ENCODE data around the gene MCC. TPM values are rescaled to one million over a fixed set of nuclear protein-coding genes. Genes with fewer than 3 reads are reported as not detected.
"Not testable (repeated sequence)": the region's sequence is repeated elsewhere in the genome, so short reads cannot be mapped to it uniquely, and the experiment has no call there.

Gene MCC
- total and polyA plus RNA-seq, 5 experiments from 2014 or later, result 1.2 to 4.6 (median 2.0) TPM

DNA sequence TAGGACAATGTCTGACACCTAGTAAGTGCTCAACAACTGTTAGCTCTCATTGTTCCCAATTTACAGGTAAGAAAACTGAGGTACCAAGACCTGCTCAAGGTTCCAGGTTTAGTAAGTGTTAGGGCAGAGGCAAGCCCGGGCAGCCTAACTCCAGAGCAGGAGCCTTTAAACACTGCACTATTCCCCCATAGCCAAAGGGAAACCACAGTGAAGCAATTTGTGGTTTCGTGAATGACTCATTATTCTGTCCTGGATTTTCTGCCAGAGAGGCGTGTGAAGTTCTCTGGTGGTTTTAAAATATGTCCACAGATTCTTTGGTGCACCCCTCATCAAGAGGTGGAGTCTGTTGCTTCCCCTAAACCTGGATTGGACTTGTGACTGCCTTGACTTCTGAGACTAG, 1.0 kb upstream of the MCC start:
- H3K36me3 Mint-ChIP-seq, result peaks cover 7 to 27% (median 22%) of the 10 kb centered on the region in 3 donors
- DNase-seq (no peak), ATAC-seq (peak; percentile 31 to 51)
- POLR2A ChIA-PET, result no interaction called here
- peaks cover 3 to 20% (median 16%) of the 10 kb centered on the region in 4 donors for H3K4me1 Mint-ChIP-seq
- no peak overlapping the region for H3K27ac Mint-ChIP-seq
- H3K4me3 Mint-ChIP-seq, result peak overlapping the region in 5 of 10 donors; percentile 25 to 75 (median 42)
- peaks cover 3 to 35% (median 19%) of the 10 kb centered on the region in 9 donors for H3K9me3 Mint-ChIP-seq
- H3K27me3 Mint-ChIP-seq, result peaks cover 34 to 82% (median 69%) of the 10 kb centered on the region in 5 donors

- peaks cover 36 to 88% (median 71%) of the 10 kb centered on the region in 5 donors for H3K27me3 Mint-ChIP-seq
- H3K9me3 Mint-ChIP-seq, result peaks cover 3 to 35% (median 19%) of the 10 kb centered on the region in 9 donors
- ATAC-seq, result peak; percentile 35 to 37
- POLR2A ChIA-PET, result no interaction called here
- peaks cover 3 to 20% (median 16%) of the 10 kb centered on the region in 4 donors for H3K4me1 Mint-ChIP-seq
- H3K36me3 Mint-ChIP-seq, result peaks cover 7 to 27% (median 22%) of the 10 kb centered on the region in 3 donors
- DNase-seq, result no peak
- H3K4me3 Mint-ChIP-seq, result peak overlapping the region; percentile 65 to 85 (median 70)
- peak overlapping the region in 1 of 10 donors; percentile 5 for H3K27ac Mint-ChIP-seq
Observed at GRCh38 chr5:113488645-113489184, 462 bp upstream of the MCC start.

GRCh38 chr5:113487416-113487780, 855 bp downstream of the MCC start:
- Mint-ChIP-seq H3K4me1 (peaks cover 3 to 20% (median 16%) of the 10 kb centered on the region in 4 donors), H3K27ac (no peak overlapping the region), H3K27me3 (peaks cover 37 to 95% (median 70%) of the 10 kb centered on the region in 5 donors), H3K9me3 (peaks cover 3 to 35% (median 19%) of the 10 kb centered on the region in 9 donors), H3K4me3 (peak overlapping the region; percentile 71 to 85 (median 78)), H3K36me3 (peaks cover 7 to 26% (median 22%) of the 10 kb centered on the region in 3 donors)
- POLR2A ChIA-PET, result no interaction called here
- ATAC-seq (peak; percentile 15 to 35), DNase-seq (peak in 1 of 10 donors; percentile 5)

DNA sequence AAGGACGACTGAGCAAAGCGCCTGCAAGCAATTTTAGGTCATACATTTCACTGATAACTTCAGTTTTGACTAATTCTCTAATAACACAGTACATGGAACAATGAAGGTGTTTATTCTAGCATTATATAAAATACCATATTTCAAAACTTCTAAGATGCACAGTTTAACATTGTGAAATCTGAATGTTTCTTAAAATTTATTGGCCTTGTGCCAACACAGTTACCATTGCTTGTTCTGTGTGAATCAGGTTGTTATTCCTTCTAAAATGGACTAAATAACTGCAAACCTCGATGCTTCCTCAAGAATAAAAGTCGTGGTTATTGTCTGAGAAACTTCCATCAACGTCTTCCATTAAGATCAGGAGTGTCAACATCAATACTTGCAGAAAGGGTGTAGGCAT, 8.0 kb downstream of the MCC start:
- no peaks in the 10 kb centered on the region for H3K4me1 Mint-ChIP-seq
- no peak for DNase-seq
- H3K4me3 Mint-ChIP-seq, result no peak overlapping the region
- ATAC-seq, result no peak
- no peaks in the 10 kb centered on the region for H3K36me3 Mint-ChIP-seq
- peaks cover 0 to 1% (median 0%) of the 10 kb centered on the region in 9 donors for H3K9me3 Mint-ChIP-seq
- H3K27ac Mint-ChIP-seq, result no peak overlapping the region
- H3K27me3 Mint-ChIP-seq, result peaks cover 16 to 43% (median 20%) of the 10 kb centered on the region in 5 donors
- POLR2A ChIA-PET, result no interaction called here

DNA sequence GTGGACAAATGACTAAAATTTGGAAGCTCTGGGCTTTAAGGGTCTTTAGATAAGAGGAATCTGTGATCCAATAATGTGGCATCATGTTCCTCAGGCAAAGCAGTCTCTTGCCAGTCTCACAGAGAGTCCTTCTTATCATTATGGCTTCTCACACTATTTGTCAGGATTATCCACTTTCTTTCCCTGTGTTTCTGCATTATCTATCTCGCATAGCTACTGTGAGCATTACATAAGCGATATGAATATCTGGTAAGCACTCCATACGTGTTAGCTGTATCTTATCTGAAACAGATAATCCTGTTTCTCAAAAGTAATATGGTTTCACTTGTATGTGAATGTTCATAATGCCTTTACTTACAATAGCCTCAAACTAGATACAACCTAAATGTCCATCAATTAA, 9.6 kb downstream of the MCC start:
- Mint-ChIP-seq H3K36me3 (no peaks in the 10 kb centered on the region), H3K4me3 (no peak overlapping the region), H3K4me1 (no peaks in the 10 kb centered on the region), H3K9me3 (peaks cover 0 to 1% (median 0%) of the 10 kb centered on the region in 9 donors), H3K27ac (no peak overlapping the region), H3K27me3 (peaks cover 19 to 44% (median 21%) of the 10 kb centered on the region in 5 donors)
- ATAC-seq, result no peak
- POLR2A ChIA-PET, result interaction anchor here (0.6 kb wide), 1 partner anchor 1040 kb away, joined by 5 read pairs; no protein-coding TSS in a partner anchor
- DNase-seq, result no peak

- no peak for ATAC-seq
- no peak for DNase-seq
- Mint-ChIP-seq H3K9me3 (peaks cover 0 to 11% (median 4%) of the 10 kb centered on the region in 9 donors), H3K27ac (no peak overlapping the region), H3K4me3 (no peak overlapping the region), H3K4me1 (no peaks in the 10 kb centered on the region), H3K36me3 (peaks cover 0 to 3% (median 0%) of the 10 kb centered on the region in 3 donors), H3K27me3 (peaks cover 21 to 33% (median 32%) of the 10 kb centered on the region in 5 donors)
- POLR2A ChIA-PET, result no interaction called here
Observed at GRCh38 chr5:113474100-113474728, 14.0 kb downstream of the MCC start.

- Mint-ChIP-seq H3K9me3 (peaks cover 0 to 2% (median 0%) of the 10 kb centered on the region in 9 donors), H3K4me1 (no peaks in the 10 kb centered on the region), H3K27me3 (peaks cover 0 to 8% (median 7%) of the 10 kb centered on the region in 5 donors), H3K36me3 (no peaks in the 10 kb centered on the region), H3K4me3 (no peak overlapping the region), H3K27ac (no peak overlapping the region)
- POLR2A ChIA-PET, result no interaction called here
- ATAC-seq (no peak), DNase-seq (no peak)
Observed at GRCh38 chr5:113463032-113463431, 25.2 kb downstream of the MCC start.

- H3K27me3 Mint-ChIP-seq, result peaks cover 4 to 11% (median 7%) of the 10 kb centered on the region in 5 donors
- H3K27ac Mint-ChIP-seq, DNase-seq, H3K36me3 Mint-ChIP-seq, POLR2A ChIA-PET, H3K4me1 Mint-ChIP-seq, H3K4me3 Mint-ChIP-seq, ATAC-seq, H3K9me3 Mint-ChIP-seq: not testable (repeated sequence)
Observed at GRCh38 chr5:113457106-113457505, 31.1 kb downstream of the MCC start.

DNA sequence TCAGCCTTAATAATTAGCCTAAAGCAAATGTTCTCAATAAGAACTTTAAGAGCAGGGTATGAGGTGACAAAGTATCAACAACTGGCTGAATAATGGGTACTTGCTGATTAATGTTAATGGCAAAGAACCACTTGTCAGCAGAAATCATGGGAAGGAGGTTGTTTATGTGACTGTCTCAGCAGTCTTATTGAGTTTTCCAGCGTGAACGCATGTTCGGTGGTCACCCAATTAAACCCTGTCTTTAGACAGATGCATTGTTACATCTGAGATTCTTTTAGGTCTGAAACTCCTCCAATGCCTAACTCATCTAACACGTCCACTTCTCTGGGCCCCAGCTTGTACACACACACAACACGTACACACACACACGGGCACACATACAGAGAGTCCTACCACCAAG, 35.3 kb downstream of the MCC start:
- DNase-seq (no peak), ATAC-seq (no peak)
- H3K36me3 Mint-ChIP-seq, result no peaks in the 10 kb centered on the region
- H3K27ac Mint-ChIP-seq, result no peak overlapping the region
- POLR2A ChIA-PET, result no interaction called here
- H3K9me3 Mint-ChIP-seq, result no peaks in the 10 kb centered on the region
- H3K4me1 Mint-ChIP-seq, result peaks cover 4 to 7% (median 4%) of the 10 kb centered on the region in 4 donors
- H3K4me3 Mint-ChIP-seq, result no peak overlapping the region
- peaks cover 0 to 8% (median 3%) of the 10 kb centered on the region in 5 donors for H3K27me3 Mint-ChIP-seq

DNA sequence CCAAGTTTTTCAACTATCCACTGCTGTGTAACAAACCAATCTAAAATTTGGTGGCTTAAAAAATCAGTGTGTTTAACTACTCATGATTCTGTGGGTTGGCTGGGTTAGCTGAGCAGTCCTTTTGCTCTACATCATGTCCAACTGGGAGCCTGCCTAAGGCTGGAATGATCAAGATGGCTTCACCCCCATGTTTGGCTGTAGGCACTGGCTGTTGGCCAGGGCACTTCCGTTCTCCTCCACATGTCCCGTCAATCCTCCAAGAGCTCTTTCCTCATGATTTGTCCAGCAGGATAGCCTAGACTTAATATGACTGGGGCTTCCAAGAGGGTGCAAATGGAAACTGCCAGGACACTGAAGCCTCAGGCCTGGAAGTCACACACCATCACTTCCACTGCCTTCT, 36.5 kb downstream of the MCC start:
- Mint-ChIP-seq H3K27me3 (peaks cover 3 to 14% (median 10%) of the 10 kb centered on the region in 5 donors), H3K4me3 (no peak overlapping the region)
- POLR2A ChIA-PET, result no interaction called here

DNA sequence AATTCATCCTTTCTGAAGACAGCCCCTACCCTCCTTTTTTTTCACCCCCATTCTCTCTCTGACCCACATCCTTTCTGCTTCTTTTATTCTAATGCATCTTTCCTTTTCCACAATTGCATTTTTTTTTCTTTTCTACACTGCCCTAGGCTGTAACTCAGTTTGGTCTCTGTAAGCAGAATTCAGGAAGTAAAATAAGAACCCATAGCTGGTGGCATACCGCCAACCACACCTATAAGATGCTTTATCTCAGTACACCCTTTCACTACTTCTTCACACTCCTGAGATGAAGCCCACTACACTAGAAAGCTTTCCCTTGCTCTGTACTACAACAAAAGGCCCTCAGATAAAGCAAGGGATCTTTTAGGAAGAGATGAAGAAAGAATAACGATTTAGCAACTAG, 37.3 kb downstream of the MCC start:
- Mint-ChIP-seq H3K27me3 (peaks cover 7 to 22% (median 8%) of the 10 kb centered on the region in 5 donors), H3K9me3 (no peaks in the 10 kb centered on the region), H3K4me3 (no peak overlapping the region), H3K27ac (peak overlapping the region in 1 of 10 donors; percentile 3), H3K36me3 (no peaks in the 10 kb centered on the region), H3K4me1 (peaks cover 4 to 7% (median 4%) of the 10 kb centered on the region in 4 donors)
- ATAC-seq (no peak), DNase-seq (no peak)
- POLR2A ChIA-PET, result no interaction called here

More for the DNA sequence above, 36.5 kb downstream of the MCC start:
- H3K36me3 Mint-ChIP-seq, result no peaks in the 10 kb centered on the region
- ATAC-seq (no peak), DNase-seq (no peak)
- peaks cover 4 to 7% (median 4%) of the 10 kb centered on the region in 4 donors for H3K4me1 Mint-ChIP-seq
- no peaks in the 10 kb centered on the region for H3K9me3 Mint-ChIP-seq
- no peak overlapping the region for H3K27ac Mint-ChIP-seq

DNA sequence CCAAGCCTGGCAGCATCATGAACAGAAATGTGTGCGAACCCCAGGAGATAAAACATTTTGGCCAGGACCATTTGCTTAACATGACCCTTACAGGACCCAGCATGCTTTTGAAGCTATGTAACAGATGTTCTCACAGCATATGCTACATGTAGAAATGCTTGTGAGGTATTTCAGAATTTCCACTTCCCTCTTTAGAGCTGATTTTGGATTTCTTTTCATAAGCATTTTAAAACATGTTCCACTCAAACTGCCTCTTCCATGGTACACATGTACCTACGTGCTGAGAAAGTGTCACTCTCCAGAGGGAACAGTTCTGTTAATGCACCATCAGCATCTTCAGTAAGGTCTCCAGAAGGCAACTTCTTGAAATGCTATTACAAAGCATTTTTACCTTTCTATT, 37.8 kb downstream of the MCC start:
- H3K27ac Mint-ChIP-seq, result peak overlapping the region in 1 of 10 donors; percentile 3
- H3K27me3 Mint-ChIP-seq, result peaks cover 8 to 27% (median 12%) of the 10 kb centered on the region in 5 donors
- DNase-seq (no peak), ATAC-seq (no peak)
- H3K9me3 Mint-ChIP-seq, result peaks cover 0 to 2% (median 0%) of the 10 kb centered on the region in 9 donors
- H3K4me1 Mint-ChIP-seq, result peaks cover 4 to 7% (median 4%) of the 10 kb centered on the region in 4 donors
- no peaks in the 10 kb centered on the region for H3K36me3 Mint-ChIP-seq
- no peak overlapping the region for H3K4me3 Mint-ChIP-seq
- POLR2A ChIA-PET, result no interaction called here

DNA sequence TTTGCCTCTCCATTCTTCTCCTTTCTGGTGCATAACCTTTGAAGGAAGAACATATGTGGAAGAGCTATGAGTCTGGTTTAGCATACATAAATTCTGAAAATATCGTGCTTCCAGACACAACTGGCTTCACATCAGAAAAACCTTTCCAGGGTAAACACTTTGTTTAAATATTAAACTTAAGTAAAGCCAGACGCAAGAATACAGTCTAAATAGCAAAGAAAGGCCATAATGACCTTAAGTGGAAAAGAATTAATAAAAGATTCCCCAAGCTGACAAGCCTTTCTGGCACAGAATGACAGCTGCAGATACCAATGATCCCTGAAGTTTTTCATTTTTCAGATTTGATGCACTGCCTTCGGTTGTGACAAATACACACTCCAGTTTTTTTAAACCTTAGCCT, 40.0 kb downstream of the MCC start:
- H3K27me3 Mint-ChIP-seq, result peaks cover 10 to 42% (median 21%) of the 10 kb centered on the region in 5 donors
- ATAC-seq (no peak), DNase-seq (no peak)
- H3K27ac Mint-ChIP-seq, result no peak overlapping the region
- peaks cover 0 to 12% (median 0%) of the 10 kb centered on the region in 9 donors for H3K9me3 Mint-ChIP-seq
- no peak overlapping the region for H3K4me3 Mint-ChIP-seq
- POLR2A ChIA-PET, result no interaction called here
- H3K36me3 Mint-ChIP-seq, result peaks cover 0 to 4% (median 0%) of the 10 kb centered on the region in 3 donors
- H3K4me1 Mint-ChIP-seq, result peaks cover 4 to 7% (median 4%) of the 10 kb centered on the region in 4 donors
